Measurements from ENCODE around the gene SRGN.

Gene SRGN

GRCh38 chr10:69061305-69062161 is 26.4 kb upstream of the SRGN start:
- peak; percentile 52 to 64 for DNase-seq

- DNase-seq, result no peak
These were observed 25.0 kb upstream of the SRGN start for GRCh38 chr10:69062901-69063300.

DNA sequence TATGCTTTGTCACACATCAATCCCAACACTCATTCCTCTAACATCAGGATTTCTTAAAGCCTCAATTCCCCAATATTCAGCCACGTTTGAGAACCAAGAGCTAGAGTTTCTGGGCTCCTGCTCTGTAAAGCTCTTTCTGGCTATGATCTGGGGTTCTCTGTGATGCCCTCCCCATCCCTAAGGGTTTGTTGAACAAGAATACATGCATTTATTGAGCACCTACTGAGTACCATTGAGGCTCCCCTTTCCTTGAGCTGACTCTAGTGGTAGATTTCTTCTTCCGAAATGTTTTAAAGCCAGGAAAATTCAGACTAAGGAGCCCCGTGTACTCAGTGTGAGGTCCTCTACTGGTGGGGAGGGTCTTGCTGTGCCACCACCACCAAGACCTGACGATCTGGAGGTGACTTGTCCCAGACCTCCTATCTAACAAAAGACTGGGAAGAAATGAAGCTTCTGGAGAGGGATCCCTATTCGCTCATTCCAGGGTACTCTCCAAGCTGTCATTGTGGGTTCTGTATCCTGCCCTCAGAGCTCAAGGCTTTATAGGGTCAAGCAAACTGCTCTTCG is 23.1 kb upstream of the SRGN start:
- no peak for DNase-seq

DNA sequence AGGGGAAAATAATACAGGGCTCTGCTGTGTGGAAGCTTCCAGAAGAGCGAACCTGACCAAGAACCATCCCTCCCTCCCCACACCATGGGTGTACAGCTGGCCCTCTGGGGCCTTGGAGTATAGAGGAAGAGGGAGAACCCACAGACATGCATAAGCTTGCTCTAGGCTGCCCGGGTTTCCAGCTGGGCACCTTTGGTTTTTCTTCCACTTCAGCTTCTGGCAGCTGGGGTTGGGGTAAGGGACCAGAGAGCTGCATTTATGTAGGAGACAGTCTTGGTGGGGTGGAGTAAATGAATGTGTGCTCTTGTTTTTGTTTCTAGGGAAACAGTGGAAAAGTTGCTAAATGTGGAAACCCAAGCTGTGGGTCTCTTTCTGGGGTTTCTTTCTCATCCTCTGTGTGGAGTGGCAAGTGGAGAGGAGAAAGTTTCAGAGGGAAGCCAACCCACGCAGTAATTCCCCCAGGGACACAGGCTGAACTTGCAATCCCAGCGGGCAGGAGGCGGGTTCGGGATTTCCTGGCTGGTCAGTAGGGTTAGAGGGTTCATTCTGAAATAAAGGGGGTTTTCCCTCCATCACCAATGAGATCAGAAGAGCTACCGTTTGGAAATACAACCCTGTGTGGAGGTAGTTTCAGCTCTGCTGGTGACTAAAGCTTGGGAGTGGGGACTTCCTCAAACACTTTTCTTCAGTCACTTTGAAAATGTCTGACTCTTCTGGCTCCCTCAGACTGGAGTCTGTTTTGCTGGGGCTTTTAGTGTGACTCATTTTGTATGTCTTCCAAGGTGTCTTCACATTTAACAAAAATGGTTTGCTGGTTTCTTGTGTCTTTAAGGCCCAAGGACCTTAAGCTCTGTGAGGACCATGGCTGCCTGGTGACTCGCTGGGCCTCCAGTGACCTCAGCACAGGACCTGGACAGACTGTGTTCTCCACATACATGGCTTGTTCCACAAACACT is 22.2 kb upstream of the SRGN start:
- peak; percentile 28 to 76 for DNase-seq

DNA sequence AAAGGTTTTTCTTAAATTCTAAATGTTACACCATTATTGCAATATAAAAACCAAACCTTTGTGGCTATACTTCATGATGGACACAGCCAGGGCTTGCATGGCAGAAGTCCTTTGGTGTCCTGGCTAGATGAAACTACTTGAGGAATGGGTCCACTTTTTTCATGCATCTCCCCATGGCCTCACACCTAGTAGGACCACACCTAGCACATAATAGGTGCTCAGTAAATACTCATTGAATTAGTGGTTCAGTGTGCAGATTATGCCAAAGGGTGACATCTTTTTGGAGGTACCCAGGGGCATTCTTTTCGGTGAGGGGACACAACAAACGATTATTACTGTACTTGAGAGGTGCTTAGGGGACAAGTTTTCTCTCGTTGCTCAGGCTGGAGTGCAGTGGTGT is 20.7 kb upstream of the SRGN start:
- no peak for DNase-seq

GRCh38 chr10:69068549-69068948 is 19.4 kb upstream of the SRGN start:
- no peak for DNase-seq

DNA sequence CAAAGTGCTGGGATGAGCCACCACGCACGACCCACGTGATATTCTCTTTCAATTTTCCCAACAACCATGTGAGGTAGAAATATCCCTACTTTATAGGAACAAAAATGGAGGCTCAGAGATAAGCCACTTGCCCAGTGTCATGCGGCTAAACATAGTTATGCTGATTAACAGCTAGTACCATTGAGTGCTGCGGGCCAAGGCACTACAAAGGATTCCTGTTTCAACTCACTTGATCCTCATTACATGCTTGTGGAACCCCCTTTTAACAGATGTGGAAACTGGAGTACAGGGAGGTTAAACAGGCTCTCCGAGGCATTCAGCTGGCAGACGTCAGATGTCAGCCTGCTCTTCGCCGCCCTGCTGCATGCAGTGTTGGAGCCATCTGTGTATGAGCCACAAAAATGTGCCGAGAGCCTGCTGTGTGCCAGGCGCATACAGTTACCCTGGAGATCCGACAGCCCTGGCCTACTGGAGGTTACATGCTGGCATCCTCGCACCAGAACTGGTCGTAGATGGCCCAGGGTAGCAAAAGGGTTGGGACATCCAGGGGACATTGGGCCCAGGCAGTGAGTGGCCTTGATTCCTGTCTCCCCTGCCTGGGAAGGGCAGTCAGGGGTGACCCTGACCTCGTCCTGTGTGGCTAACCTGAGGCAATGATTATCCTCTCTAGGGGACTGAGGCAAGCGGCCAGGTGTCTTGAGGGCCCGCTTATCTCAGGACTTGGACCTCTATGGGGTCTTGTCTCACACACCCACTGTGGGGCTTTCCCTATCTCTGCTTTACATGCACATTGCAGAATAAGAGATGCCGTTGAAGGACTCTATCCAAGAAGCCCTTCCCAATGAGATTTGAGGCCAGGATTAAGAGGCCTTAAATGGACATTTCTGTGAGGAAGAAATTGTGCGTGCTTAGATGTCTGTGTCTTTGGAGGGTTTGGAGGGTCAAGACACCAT is 18.5 kb upstream of the SRGN start:
- no peak for DNase-seq

- no peak for DNase-seq
These were observed 17.0 kb upstream of the SRGN start for GRCh38 chr10:69070951-69071350.

- no peak for DNase-seq
These were observed 16.3 kb upstream of the SRGN start for GRCh38 chr10:69071610-69072009.

DNA sequence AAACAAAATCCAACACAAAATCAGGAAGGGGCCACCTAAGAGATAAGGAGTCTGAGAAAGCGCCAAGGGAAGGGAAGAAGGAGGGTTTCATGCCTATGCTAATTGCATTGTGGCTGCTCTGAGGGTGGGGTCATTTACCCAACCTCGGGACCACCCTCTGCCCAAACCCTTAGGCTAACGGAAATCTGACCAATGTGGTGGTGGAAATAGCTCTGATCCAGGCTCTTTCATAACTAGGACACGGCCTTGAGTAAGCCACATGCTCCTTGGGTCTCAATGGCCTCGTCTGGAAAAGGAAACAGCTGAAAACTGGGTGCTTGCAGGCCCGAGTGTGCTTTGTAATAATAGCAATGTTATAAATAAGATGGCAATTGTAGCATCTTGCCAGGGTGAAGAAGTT is 14.9 kb upstream of the SRGN start:
- no peak for DNase-seq

GRCh38 chr10:69073736-69074364 is 14.1 kb upstream of the SRGN start:
- DNase-seq, result no peak

- DNase-seq, result no peak
These were observed 13.4 kb upstream of the SRGN start for GRCh38 chr10:69074532-69074931.

DNA sequence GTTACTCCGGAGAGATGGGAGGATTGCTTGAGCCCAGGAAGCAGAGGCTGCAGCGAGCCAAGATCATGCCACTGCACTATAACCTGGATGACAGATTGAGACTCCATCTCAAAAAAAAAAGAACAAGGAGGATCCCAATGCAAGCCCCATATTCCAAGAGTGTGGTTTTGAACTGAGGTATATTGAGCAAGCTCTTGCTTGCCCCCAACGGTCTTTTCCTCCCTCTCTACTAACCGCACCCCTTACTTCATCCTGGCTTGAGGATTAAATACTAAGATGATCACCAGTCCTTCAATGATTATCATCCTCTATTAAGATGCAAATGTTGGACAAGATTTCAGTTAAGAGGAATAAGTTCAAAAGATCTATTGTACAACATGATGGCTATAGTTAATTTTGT is 12.5 kb upstream of the SRGN start:
- DNase-seq, result no peak

DNA sequence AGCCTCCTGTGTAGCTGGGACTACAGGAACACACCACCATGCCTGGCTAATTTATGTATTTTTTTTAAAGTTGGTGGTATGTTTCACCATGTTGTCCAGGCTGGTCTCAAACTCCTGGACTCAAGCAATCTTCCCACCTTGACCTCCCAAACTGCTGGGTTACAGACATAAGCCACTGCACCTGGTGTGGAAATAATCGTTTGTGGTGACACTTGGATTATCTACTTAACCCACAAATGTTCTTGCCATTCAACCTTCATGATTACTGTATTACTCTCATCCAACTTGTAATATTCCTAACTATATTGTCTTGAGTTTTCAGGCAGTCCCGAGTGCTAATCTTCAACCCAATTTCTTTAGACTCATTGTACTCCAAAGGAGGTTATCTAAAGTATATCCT is 9.6 kb upstream of the SRGN start:
- DNase-seq, result no peak

DNA sequence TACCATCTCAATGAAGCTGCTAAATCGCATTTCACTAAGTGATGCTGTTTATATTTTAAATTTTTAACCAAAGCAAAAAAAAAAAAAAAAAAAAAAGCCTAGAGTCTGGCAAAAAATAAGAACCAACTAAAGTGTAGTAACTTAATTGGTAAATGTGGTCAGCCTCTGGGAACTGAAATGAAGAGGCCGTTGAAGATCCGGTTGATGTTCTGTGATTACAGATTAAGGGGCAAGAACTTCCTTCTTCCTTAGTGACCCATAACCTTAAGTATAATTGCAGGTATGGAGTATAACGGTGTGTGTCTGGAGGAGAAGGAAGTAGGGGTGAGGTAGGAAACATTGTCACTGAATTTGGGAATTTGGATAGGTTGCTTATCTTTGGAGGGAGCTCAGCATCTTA is 7.7 kb upstream of the SRGN start:
- no peak for DNase-seq

- peak in 1 of 2 donors; percentile 14 for DNase-seq
These were observed 1.8 kb upstream of the SRGN start for GRCh38 chr10:69086001-69086509.

GRCh38 chr10:69088471-69088769 is 517 bp downstream of the SRGN start:
- DNase-seq, result peak in 1 of 2 donors; percentile 61

DNA sequence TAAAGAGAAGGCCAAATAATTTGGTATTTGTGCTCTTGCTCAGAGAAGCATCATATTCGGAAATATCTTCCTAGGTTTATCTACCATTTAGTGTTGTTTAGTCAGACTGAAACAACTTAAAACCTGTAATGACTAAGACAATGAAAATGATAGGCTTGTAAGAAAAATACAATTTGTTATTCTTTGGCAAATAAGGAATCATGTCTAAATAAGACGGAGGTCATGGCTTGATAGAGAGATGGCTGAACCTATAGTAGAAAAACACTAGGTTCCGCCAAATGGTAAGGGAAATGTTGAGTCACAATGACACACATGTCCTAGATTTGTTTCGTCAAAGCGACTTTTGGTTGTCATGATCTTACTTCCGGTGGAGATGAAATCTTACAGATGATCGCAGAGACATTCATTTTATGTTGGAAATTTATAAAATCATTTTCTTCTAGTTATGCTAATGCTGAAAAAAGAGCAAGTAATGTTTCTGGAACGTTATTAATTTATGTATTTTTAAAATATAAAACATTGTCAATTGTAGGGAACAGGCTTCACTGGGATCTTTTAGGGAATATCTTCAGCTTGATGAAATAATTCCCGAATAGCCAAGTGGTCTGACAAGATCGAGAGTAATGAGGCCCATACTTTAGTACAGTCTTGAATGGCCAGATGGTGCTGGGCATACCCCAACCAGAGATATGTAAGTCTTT is 1.0 kb downstream of the SRGN start:
- peak; percentile 67 to 90 for DNase-seq

DNA sequence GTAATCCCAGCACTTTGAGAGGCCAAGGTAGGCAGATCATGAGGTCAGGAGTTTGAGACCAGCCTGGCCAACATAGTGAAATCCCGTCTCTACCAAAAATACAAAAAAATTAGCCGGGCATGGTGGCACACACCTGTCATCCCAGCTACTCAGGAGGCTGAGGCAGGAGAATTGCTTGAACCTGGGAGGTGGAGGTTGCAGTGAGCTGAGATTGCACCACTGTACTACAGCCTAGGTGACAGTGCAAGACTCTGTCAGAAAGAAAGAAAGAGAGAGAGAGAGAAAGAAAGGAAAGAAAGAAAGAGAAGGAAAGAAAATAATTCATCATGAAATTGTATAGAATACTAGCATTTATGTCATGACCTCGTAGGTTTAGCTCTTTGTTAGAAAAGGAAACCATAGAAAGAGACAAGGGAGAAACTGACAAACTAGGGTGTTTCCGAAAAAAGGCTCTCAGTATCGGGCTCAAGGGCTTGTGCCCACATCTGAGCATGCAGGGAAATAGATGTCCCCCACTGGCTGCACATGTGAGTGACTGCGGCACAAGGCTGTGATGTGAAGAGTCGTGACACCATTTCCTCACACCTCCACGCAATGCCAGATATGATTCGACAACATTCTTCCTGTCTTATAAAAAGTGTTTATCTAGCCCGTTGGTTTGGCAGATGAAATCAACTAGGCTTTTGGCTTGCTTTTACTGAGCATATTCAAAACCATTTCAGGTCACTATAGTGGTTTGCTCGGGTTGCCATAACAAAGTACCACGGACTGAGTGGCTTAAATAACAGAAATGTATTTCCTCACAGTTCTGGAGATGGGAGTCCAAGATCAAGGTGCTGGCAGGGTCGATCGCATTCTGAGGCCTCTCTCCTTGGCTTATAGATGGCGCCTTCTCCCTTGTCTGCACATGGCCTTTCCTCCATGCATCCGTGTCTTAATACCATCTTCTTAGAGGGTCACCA is 2.0 kb downstream of the SRGN start:
- DNase-seq, result peak; percentile 89 to 94

DNA sequence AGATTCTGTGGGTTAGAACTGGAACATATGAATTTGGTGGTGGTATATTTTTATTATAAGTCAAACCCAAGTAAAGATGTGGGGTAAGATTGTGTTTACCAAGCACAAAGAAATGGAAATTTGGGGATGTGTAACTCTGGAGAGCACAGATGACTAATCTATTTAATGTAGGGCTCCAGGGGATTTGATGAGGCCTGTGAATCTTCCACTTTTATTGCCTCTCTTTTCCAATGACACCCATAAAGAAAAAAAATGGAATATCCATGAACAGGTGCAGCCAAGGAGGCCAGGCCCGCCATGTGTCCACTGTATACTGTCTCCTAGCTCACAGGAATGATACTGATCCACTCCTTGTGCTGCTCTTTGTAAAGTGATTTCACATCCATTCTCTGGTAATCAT is 2.8 kb downstream of the SRGN start:
- DNase-seq, result peak in 1 of 2 donors; percentile 26

Measured in CD4-positive, alpha-beta T cell treated with Interferon alpha-2 for 1 hour (primary cell).